Tibial nerve (tissue), 3 donors: ENCODE results near the gene EYS.

Experiments
- POLR2A ChIP-seq, 2 donors: fragments of 450-650 bp; IDR thresholded peaks; one replicate each; pipeline ENCODE4 v1.6.1; 2017; ENCODE audit warnings: antibody characterized with exemption in 2 of 2, mild to moderate bottlenecking in 2 of 2, moderate library complexity in 2 of 2
- TF ChIP-seq, protein P1 (sequence below), 5 experiments: fragments of 200-600 bp in 3 of 5; fragments of 450-650 bp in 2 of 5; sonication (generic) in 3 of 5; IDR thresholded peaks; one replicate each; pipeline ENCODE4 v1.5.1; 2016 to 2019; ENCODE audit warnings: antibody characterized with exemption in 5 of 5, mild to moderate bottlenecking in 3 of 5, moderate library complexity in 2 of 5

DNA sequence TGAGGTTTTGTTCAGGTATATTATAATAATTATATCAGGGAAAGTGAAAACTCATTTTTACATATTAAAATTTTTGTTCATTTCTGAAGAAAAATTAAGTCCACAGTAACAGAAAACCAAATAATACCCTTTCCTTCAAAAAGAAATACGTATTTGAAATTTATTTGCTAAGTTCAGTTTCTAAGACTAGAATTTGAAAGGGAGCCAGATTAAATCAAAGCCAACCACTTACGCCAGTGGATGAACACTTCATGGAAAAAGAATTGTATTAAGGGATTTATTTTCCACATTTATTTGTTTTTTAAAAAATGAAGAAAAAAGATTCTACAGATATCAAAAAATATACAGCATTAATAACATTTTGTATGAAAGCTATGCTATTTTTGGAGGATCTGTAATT, 654.4 kb downstream of the EYS start:
- TF ChIP-seq, protein P1, sequence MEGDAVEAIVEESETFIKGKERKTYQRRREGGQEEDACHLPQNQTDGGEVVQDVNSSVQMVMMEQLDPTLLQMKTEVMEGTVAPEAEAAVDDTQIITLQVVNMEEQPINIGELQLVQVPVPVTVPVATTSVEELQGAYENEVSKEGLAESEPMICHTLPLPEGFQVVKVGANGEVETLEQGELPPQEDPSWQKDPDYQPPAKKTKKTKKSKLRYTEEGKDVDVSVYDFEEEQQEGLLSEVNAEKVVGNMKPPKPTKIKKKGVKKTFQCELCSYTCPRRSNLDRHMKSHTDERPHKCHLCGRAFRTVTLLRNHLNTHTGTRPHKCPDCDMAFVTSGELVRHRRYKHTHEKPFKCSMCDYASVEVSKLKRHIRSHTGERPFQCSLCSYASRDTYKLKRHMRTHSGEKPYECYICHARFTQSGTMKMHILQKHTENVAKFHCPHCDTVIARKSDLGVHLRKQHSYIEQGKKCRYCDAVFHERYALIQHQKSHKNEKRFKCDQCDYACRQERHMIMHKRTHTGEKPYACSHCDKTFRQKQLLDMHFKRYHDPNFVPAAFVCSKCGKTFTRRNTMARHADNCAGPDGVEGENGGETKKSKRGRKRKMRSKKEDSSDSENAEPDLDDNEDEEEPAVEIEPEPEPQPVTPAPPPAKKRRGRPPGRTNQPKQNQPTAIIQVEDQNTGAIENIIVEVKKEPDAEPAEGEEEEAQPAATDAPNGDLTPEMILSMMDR (IDR thresholded peaks at IDR 0.05), result no peak
- no peak for TF ChIP-seq POLR2A (IDR thresholded peaks at IDR 0.05)
